Stimulated activated naive CD8-positive, alpha-beta T cell treated with anti-CD3 and anti-CD28 coated beads, Interleukin-15, Interleukin-2, amounts not matched to agents 100 U/mL and 50 U/mL, for 24 hours (primary cell): ENCODE data around the gene GAS7.

Source experiments
- ATAC-seq: fragments of 150-1000 bp; cut with Tn5 transposase; one replicate; pipeline ENCODE4 v1.10.0; 2021
- DNase-seq: peaks from one replicate; pipeline ENCODE4 v3.0.0; 2021

GAS7 gene

GRCh38 chr17:9886141-9886930 is 312.1 kb downstream of the GAS7 start:
- DNase-seq (no peak), ATAC-seq (no peak)

GRCh38 chr17:9883451-9883850 is 315.0 kb downstream of the GAS7 start:
- no peak for DNase-seq
- ATAC-seq: no peak

- no peak for ATAC-seq
- no peak for DNase-seq
Measured at GRCh38 chr17:9880582-9880999, 317.8 kb downstream of the GAS7 start.

GRCh38 chr17:9878786-9879525 is 319.4 kb downstream of the GAS7 start:
- ATAC-seq: no peak
- DNase-seq: no peak

- ATAC-seq (no peak), DNase-seq (no peak)
Measured at GRCh38 chr17:9878356-9878755, 320.1 kb downstream of the GAS7 start.

GRCh38 chr17:9875441-9875840 is 323.0 kb downstream of the GAS7 start:
- ATAC-seq (no peak), DNase-seq (no peak)

GRCh38 chr17:9874722-9875121 is 323.7 kb downstream of the GAS7 start:
- no peak for DNase-seq
- ATAC-seq: no peak

- DNase-seq (no peak), ATAC-seq (no peak)
Measured at GRCh38 chr17:9872852-9873251, 325.6 kb downstream of the GAS7 start.

GRCh38 chr17:9868552-9868951 is 329.9 kb downstream of the GAS7 start:
- DNase-seq (no peak), ATAC-seq (no peak)

- no peak for ATAC-seq
- DNase-seq: no peak
Measured at GRCh38 chr17:9865586-9865985, 332.8 kb downstream of the GAS7 start.

GRCh38 chr17:9862949-9863348 is 335.5 kb downstream of the GAS7 start:
- ATAC-seq: no peak

GRCh38 chr17:9862220-9862619 is 336.2 kb downstream of the GAS7 start:
- ATAC-seq (no peak), DNase-seq (no peak)

More at GRCh38 chr17:9862949-9863348, 335.5 kb downstream of the GAS7 start:
- no peak for DNase-seq

- no peak for DNase-seq
- ATAC-seq: no peak
Measured at GRCh38 chr17:9860851-9861250, 337.6 kb downstream of the GAS7 start.
